Measurements from ENCODE around the gene ARID3B. TPM values are rescaled to one million over a fixed set of nuclear protein-coding genes. Genes with fewer than 3 reads are reported as not detected.

Gene ARID3B
- polyA plus RNA-seq, 1 of the 3 experiments (the other 2 are of a cell fraction) = 3.0 TPM

DNA sequence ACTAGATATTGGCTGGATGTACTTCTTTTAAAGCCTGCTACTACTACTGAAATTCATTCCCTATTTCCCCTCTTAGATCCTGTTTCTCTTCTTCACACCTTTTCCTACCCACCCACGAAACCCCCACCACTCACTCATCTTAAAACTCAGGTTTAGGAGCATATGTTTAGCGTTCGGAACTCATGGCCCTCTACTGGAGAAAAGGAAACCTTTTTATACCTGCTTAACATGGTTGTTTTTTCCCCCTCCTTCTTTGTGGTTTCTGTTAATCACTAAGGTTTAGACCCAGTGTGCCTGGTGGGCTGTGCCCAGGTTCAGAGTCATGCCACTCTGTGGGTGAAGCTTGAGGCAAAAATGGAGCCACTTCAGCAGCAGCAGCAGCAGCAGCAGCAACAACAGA, 2.6 kb downstream of the ARID3B start (continued):
- TF ChIP-seq, protein P1, sequence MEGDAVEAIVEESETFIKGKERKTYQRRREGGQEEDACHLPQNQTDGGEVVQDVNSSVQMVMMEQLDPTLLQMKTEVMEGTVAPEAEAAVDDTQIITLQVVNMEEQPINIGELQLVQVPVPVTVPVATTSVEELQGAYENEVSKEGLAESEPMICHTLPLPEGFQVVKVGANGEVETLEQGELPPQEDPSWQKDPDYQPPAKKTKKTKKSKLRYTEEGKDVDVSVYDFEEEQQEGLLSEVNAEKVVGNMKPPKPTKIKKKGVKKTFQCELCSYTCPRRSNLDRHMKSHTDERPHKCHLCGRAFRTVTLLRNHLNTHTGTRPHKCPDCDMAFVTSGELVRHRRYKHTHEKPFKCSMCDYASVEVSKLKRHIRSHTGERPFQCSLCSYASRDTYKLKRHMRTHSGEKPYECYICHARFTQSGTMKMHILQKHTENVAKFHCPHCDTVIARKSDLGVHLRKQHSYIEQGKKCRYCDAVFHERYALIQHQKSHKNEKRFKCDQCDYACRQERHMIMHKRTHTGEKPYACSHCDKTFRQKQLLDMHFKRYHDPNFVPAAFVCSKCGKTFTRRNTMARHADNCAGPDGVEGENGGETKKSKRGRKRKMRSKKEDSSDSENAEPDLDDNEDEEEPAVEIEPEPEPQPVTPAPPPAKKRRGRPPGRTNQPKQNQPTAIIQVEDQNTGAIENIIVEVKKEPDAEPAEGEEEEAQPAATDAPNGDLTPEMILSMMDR (IDR thresholded peaks at IDR 0.05) = peak; percentile 37; the same call in 1 of the 2 replicates

DNA sequence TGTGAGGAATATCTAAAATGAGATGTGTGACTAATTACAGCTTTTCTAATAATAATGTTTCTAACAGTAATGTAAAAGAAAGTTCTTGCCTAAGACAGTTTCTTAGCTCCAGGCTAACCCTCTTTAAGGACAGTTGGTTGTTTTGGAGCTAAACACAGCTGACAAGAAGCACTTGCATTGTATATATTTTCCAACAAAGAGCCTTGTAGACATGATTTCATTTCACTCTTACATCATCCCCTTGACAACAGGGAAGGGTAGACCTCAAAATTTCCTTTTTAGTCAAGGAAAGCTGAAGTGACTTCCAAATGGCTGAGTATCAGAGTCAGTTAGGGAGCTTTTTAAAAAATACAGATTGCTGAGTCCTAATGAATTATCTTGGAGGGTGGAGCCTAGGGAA, 4.1 kb downstream of the ARID3B start:
- Histone ChIP-seq H2AFZ (ENCODE audit: low read depth) (no peak overlapping the region), H3K4me3 (ENCODE audit: low read depth in 2 of 2, low read length in 1 of 2) (no peak overlapping the region), H3K79me2 (ENCODE audit: insufficient read depth) (peaks cover 12% of the 10 kb centered on the region; the same call in 1 of the 2 replicates), H3K27me3 (ENCODE audit: insufficient read depth) (no peaks in the 10 kb centered on the region), H3F3A (replicated peaks; ENCODE audit: insufficient read depth) (peaks cover 29% of the 10 kb centered on the region), H4K20me1 (ENCODE audit: insufficient read depth) (peaks cover 67% of the 10 kb centered on the region), H3K9me2 (no peaks in the 10 kb centered on the region), H3K36me3 (replicated peaks in 1 of 2; ENCODE audit: control insufficient read depth in 1 of 2, insufficient read depth in 2 of 2, low read length in 1 of 2) (peaks cover 3 to 6% of the 10 kb centered on the region in 2 experiments), H3K9me3 (no peaks in the 10 kb centered on the region), H3K9ac (no peak overlapping the region), H3K4me1 (ENCODE audit: control insufficient read depth in 1 of 2, insufficient read depth in 2 of 2, low read depth in 1 of 2, low read length in 1 of 2) (peaks cover 13 to 28% of the 10 kb centered on the region in 2 experiments), H3K4me2 (no peak overlapping the region), H3K27ac (ENCODE audit: low read depth in 2 of 2, low read length in 1 of 2) (peak overlapping the region in 1 of 2 experiments; percentile 41; a peak in 1 of 4 replicates)
- CTCF ChIA-PET = interaction anchor here (0.7 to 2.5 kb wide), 13 partner anchors 11 to 242 kb away, joined by 3 to 15 read pairs (median 5); partner anchors contain the start of gene CLK3
- TF ChIP-seq TCF12 (IDR thresholded peaks at IDR 0.05) (no peak), SIN3A (IDR thresholded peaks at IDR 0.05; ENCODE audit: borderline replicate concordance, low read depth, low read length) (no peak)
- POLR2A ChIA-PET = interaction anchor here (1.1 to 2.5 kb wide), 4 partner anchors 25 to 86 kb away, joined by 6 to 33 read pairs (median 10); partner anchors contain the start of gene CLK3
- no peak for DNase-seq

DNA sequence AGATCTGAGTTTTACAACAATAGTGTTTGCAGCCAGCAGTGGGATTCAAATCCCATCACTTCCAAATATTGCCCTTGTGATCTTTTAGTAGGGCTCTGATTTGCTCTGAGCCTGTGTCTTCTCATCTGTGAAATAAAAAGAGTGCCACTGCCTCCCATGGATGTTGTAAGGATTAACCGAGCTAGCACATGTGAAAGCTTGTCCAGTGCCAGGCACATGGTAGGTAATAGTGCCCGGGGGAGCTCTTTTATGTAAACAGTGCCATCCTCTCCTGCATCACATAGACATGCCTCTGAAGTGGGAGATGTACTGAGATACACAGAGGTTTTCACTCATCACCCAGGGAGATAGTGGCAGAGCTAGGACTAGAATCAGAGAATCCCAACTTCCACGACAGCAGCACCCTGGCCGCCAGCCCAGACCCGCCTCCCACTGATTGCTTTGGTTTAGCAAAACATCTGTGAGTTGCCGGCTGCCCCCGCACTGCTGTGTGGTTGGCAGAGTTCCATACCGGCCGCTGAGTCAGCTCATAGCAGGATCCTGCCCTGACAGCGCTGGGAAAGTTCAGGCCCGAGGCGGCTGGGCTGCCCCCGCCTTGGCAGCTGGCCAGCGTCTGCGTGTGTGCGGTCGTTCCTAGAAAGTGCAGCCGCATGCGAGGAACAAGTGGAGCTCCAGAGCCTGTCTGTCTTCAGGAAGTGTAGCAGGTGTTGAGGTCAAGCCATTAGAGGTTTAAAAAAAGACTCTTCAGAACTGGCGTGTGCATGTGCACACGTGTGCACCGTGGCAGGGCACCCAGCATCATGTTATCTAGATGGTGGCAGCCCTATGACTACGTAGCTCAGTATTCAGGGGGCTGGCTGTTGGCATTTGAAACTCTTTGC, 5.0 kb downstream of the ARID3B start:
- Histone ChIP-seq H3K9me3 (no peaks in the 10 kb centered on the region), H3K9ac (no peak overlapping the region), H3K27me3 (ENCODE audit: insufficient read depth) (no peaks in the 10 kb centered on the region), H2AFZ (ENCODE audit: low read depth) (no peak overlapping the region), H4K20me1 (ENCODE audit: insufficient read depth) (peaks cover 74% of the 10 kb centered on the region), H3K4me3 (ENCODE audit: low read depth in 2 of 2, low read length in 1 of 2) (peak overlapping the region in 1 of 2 experiments; percentile 9; a peak in 1 of 4 replicates), H3K79me2 (ENCODE audit: insufficient read depth) (peaks cover 11% of the 10 kb centered on the region; the same call in 1 of the 2 replicates), H3K36me3 (replicated peaks in 1 of 2; ENCODE audit: control insufficient read depth in 1 of 2, insufficient read depth in 2 of 2, low read length in 1 of 2) (peaks cover 3 to 6% of the 10 kb centered on the region in 2 experiments), H3K4me1 (ENCODE audit: control insufficient read depth in 1 of 2, insufficient read depth in 2 of 2, low read depth in 1 of 2, low read length in 1 of 2) (peaks cover 13 to 26% of the 10 kb centered on the region in 2 experiments), H3K9me2 (no peaks in the 10 kb centered on the region), H3F3A (replicated peaks; ENCODE audit: insufficient read depth) (peaks cover 29% of the 10 kb centered on the region), H3K27ac (ENCODE audit: low read depth in 2 of 2, low read length in 1 of 2) (peak overlapping the region; percentile 35 to 77; a peak in 3 of 4 replicates), H3K4me2 (peak overlapping the region; percentile 41; the same call in 1 of the 2 replicates)
- CTCF ChIA-PET = interaction anchor here (0.7 to 2.5 kb wide), 20 partner anchors 10 to 241 kb away, joined by 3 to 15 read pairs (median 5); partner anchors contain the start of gene CLK3
- POLR2A ChIA-PET = interaction anchor here (1.0 to 2.5 kb wide), 8 partner anchors 24 to 85 kb away, joined by 3 to 33 read pairs (median 6); partner anchors contain the start of genes CLK3 and UBL7
- DNase-seq = peak; percentile 94
- 2% methylated on average over 17 of the region's 23 CpGs for WGBS (ENCODE audit: low lambda C conversion rate)
- TF ChIP-seq GATA2 (CRISPR knock-in tag; IDR thresholded peaks at IDR 0.05) = peak; percentile 59
- TF ChIP-seq NRF1 (IDR thresholded peaks at IDR 0.05; ENCODE audit: low read depth, low read length) = no peak
- TF ChIP-seq POLR2AphosphoS5 (IDR thresholded peaks at IDR 0.05; ENCODE audit: low read depth, low read length) = peak; percentile 91
- TF ChIP-seq, protein P1 (IDR thresholded peaks at IDR 0.05) = no peak
- TF ChIP-seq RXRA (IDR thresholded peaks at IDR 0.05; ENCODE audit: borderline replicate concordance, low read depth) = peak; percentile 100
- TF ChIP-seq, protein P2, sequence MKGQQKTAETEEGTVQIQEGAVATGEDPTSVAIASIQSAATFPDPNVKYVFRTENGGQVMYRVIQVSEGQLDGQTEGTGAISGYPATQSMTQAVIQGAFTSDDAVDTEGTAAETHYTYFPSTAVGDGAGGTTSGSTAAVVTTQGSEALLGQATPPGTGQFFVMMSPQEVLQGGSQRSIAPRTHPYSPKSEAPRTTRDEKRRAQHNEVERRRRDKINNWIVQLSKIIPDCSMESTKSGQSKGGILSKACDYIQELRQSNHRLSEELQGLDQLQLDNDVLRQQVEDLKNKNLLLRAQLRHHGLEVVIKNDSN (IDR thresholded peaks at IDR 0.05; ENCODE audit: borderline replicate concordance, low read depth) = no peak
- TF ChIP-seq, protein P3, sequence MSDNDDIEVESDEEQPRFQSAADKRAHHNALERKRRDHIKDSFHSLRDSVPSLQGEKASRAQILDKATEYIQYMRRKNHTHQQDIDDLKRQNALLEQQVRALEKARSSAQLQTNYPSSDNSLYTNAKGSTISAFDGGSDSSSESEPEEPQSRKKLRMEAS (IDR thresholded peaks at IDR 0.05; ENCODE audit: low read depth) = peak; percentile 89
- TF ChIP-seq GABPA (IDR thresholded peaks at IDR 0.05; ENCODE audit: low read depth) = peak; percentile 51
- peak; percentile 100 for TF ChIP-seq NFIC (IDR thresholded peaks at IDR 0.05; ENCODE audit: borderline replicate concordance)
- TF ChIP-seq YY1 (IDR thresholded peaks at IDR 0.05; ENCODE audit: low read depth) = no peak
- TF ChIP-seq SMC3 (IDR thresholded peaks at IDR 0.05; ENCODE audit: low read depth, low read length) = peak; percentile 36; the same call in 1 of the 2 replicates
- TF ChIP-seq RFX5 (IDR thresholded peaks at IDR 0.05; ENCODE audit: low read length) = peak; percentile 65; the same call in 1 of the 2 replicates
- peak; percentile 97 for TF ChIP-seq TEAD4 (IDR thresholded peaks at IDR 0.05; ENCODE audit: borderline replicate concordance, insufficient read depth)
- TF ChIP-seq, protein P4, sequence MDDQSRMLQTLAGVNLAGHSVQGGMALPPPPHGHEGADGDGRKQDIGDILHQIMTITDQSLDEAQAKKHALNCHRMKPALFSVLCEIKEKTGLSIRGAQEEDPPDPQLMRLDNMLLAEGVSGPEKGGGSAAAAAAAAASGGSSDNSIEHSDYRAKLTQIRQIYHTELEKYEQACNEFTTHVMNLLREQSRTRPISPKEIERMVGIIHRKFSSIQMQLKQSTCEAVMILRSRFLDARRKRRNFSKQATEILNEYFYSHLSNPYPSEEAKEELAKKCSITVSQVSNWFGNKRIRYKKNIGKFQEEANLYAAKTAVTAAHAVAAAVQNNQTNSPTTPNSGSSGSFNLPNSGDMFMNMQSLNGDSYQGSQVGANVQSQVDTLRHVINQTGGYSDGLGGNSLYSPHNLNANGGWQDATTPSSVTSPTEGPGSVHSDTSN (IDR thresholded peaks at IDR 0.05) = peak; percentile 90
- TF ChIP-seq JUND (IDR thresholded peaks at IDR 0.05) = peak; percentile 86

All from SK-N-SH (cell line).